Panc1 (cell line): ENCODE results near the gene TGM3. TPM values are rescaled to one million over a fixed set of nuclear protein-coding genes. Genes with fewer than 3 reads are reported as not detected.

Experiments used
- ATAC-seq: fragments of 200-7000 bp; cut with Tn5 transposase; 2 replicates; pipeline ENCODE4 v1.9.1; 2020; ENCODE audit warnings: mild to moderate bottlenecking, moderate library complexity
- BruUV-seq: library from RNA; stranded (reverse); fragments of 400-500 nt; replicated peaks from 2 replicates; lab custom pipeline; 2021; lab: Mats Ljungman, UMichigan
- CTCF ChIA-PET: fragments of 300-600 bp; sonication (Branson Sonifier 250); formaldehyde crosslinking; loops from one replicate; lab custom pipeline; 2022; ENCODE audit warnings: antibody characterized with exemption; lab: Charles Lee
- POLR2A ChIA-PET: fragments of 300-600 bp; sonication (Branson Sonifier 250); formaldehyde crosslinking; loops from one replicate; lab custom pipeline; 2022; ENCODE audit warnings: antibody characterized with exemption; lab: Charles Lee
- DNase-seq: peaks from one replicate; pipeline ENCODE4 v3.0.0-alpha.2; 2010; ENCODE audit warnings: low read depth, low spot score
- H3K27ac ChIP-seq: 2 replicates; pipeline ENCODE4 v1.5.1; 2011; ENCODE audit warnings: mild to moderate bottlenecking, low read length, inconsistent platforms
- H3K27me3 ChIP-seq: fragments of 200-500 bp; sonication (Bioruptor generic); 2 replicates; pipeline ENCODE4 v1.6.0; 2014; ENCODE audit warnings: low read length, inconsistent platforms; ENCODE audit not compliant: control insufficient read depth, insufficient read depth
- H3K36me3 ChIP-seq: fragments of 200-500 bp; sonication (Bioruptor generic); 2 replicates; pipeline ENCODE4 v1.5.1; 2014; ENCODE audit warnings: inconsistent platforms, mild to moderate bottlenecking, low read length, moderate library complexity; ENCODE audit not compliant: control insufficient read depth, insufficient read depth
- H3K4me1 ChIP-seq: 2 replicates; pipeline ENCODE4 v1.5.1; 2011; ENCODE audit warnings: inconsistent platforms, mild to moderate bottlenecking, low read length, moderate library complexity; ENCODE audit not compliant: control insufficient read depth, insufficient read depth
- H3K4me3 ChIP-seq, 2 experiments: 2 replicates each; pipeline ENCODE4 v1.5.1; 2011 to 2012; ENCODE audit warnings: low read depth in 2 of 2, low read length in 2 of 2, mild to moderate bottlenecking in 2 of 2, inconsistent platforms in 1 of 2, moderate library complexity in 1 of 2
- H3K9me3 ChIP-seq: fragments of 200-500 bp; sonication (Bioruptor generic); 2 replicates; pipeline ENCODE4 v1.5.1; 2014; ENCODE audit warnings: low read depth, mild to moderate bottlenecking, inconsistent platforms, low read length, moderate library complexity; ENCODE audit not compliant: control insufficient read depth, insufficient read depth
- POLR2AphosphoS5 ChIP-seq: IDR thresholded peaks from 2 replicates; pipeline ENCODE4 v1.6.1; 2012; ENCODE audit warnings: mild to moderate bottlenecking, low read depth, low read length, moderate library complexity
- REST ChIP-seq, 2 experiments: IDR thresholded peaks; 2 replicates each; pipeline ENCODE4 v1.6.1; 2011 to 2012; ENCODE audit warnings: low read depth in 2 of 2, control low read depth in 1 of 2, low read length in 1 of 2, mild to moderate bottlenecking in 1 of 2, moderate library complexity in 1 of 2; ENCODE audit not compliant: insufficient read depth in 1 of 2
- SIN3A ChIP-seq: IDR thresholded peaks from 2 replicates; pipeline ENCODE4 v1.6.1; 2012; ENCODE audit warnings: low read depth, mild to moderate bottlenecking, low read length, moderate library complexity, borderline replicate concordance; ENCODE audit not compliant: insufficient read depth
- TCF7L2 ChIP-seq: IDR thresholded peaks from 2 replicates; pipeline ENCODE4 v1.6.1; 2011; ENCODE audit warnings: mild to moderate bottlenecking, low read depth, low read length, inconsistent platforms
- in situ Hi-C: cut with HindIII; loops from 2 replicates; pipeline ENCODE4 v1.10.0; 2016; ENCODE audit warnings: low sequenced_read_pairs, low pct_unique_long_range_greater_than_20kb
- intact Hi-C: fragments of 100-400 bp; cut with micrococcal nuclease; formaldehyde crosslinking; loops from one replicate; pipeline ENCODE4 v1.10.0; 2022; ENCODE audit not compliant: unreplicated experiment
- total RNA-seq: library from RNA; stranded (reverse); gene quantifications from one replicate; pipeline ENCODE4 v1.2.1, GENCODE V29; 2021; ENCODE audit not compliant: unreplicated experiment
- TF ChIP-seq, protein P1 (sequence below): fragments of 450-650 bp; IDR thresholded peaks from 2 replicates; pipeline ENCODE4 v1.5.1; 2017; ENCODE audit warnings: mild to moderate bottlenecking

The TGM3 gene
- total RNA-seq, 1 experiment from 2014 or later: not detected

- H3K27me3 ChIP-seq: peaks cover 14% of the 10 kb centered on the region
Observed at GRCh38 chr20:2273634-2274302, 22.0 kb upstream of the TGM3 start.

DNA sequence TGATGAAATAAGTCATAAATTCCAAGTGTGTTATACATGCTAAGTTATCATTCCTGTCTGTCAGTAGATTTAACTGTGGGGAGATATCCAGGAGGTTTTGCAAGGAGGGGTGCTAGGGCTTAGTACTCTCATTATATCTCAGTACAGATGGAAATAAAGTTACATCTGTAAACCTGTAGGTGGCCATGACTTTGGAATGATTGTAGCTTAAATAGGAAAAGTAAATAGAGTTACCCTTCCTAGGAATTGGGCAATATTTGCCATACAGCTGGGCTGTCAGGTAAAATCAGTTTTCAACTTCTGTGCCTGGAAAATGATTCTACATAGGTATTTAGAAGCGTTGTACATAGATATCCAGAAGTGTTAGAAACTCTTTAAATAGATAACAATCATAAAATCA, 19.8 kb upstream of the TGM3 start:
- no peak overlapping the region for H3K4me3 ChIP-seq
- DNase-seq: no peak
- BruUV-seq: no TSS peak
- ChIA-PET POLR2A (no interaction called here), CTCF (no interaction called here)
- H3K9me3 ChIP-seq: peaks cover 3% of the 10 kb centered on the region; the same call in 1 of the 2 replicates
- TF ChIP-seq POLR2AphosphoS5 (no peak), REST (IDR thresholded peaks at IDR 0.05; ENCODE audit: insufficient read depth in 1 of 2, low read depth in 2 of 2, low read length in 1 of 2) (no peak), SIN3A (no peak), TCF7L2 (no peak)
- TF ChIP-seq, protein P1, sequence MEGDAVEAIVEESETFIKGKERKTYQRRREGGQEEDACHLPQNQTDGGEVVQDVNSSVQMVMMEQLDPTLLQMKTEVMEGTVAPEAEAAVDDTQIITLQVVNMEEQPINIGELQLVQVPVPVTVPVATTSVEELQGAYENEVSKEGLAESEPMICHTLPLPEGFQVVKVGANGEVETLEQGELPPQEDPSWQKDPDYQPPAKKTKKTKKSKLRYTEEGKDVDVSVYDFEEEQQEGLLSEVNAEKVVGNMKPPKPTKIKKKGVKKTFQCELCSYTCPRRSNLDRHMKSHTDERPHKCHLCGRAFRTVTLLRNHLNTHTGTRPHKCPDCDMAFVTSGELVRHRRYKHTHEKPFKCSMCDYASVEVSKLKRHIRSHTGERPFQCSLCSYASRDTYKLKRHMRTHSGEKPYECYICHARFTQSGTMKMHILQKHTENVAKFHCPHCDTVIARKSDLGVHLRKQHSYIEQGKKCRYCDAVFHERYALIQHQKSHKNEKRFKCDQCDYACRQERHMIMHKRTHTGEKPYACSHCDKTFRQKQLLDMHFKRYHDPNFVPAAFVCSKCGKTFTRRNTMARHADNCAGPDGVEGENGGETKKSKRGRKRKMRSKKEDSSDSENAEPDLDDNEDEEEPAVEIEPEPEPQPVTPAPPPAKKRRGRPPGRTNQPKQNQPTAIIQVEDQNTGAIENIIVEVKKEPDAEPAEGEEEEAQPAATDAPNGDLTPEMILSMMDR: no peak
- H3K36me3 ChIP-seq: no peaks in the 10 kb centered on the region
- no peaks in the 10 kb centered on the region for H3K4me1 ChIP-seq
- H3K27me3 ChIP-seq: peaks cover 14% of the 10 kb centered on the region
- no peak overlapping the region for H3K27ac ChIP-seq
- in situ Hi-C loops (no loop called here), intact Hi-C loops (no loop called here)
- no peak for ATAC-seq

More at GRCh38 chr20:2273634-2274302, 22.0 kb upstream of the TGM3 start:
- no peak for TF ChIP-seq TCF7L2
- TF ChIP-seq, protein P1: no peak
- no peak for TF ChIP-seq SIN3A
- TF ChIP-seq REST (IDR thresholded peaks at IDR 0.05; ENCODE audit: insufficient read depth in 1 of 2, low read depth in 2 of 2, low read length in 1 of 2): no peak
- TF ChIP-seq POLR2AphosphoS5: no peak
- intact Hi-C loops (no loop called here), in situ Hi-C loops (no loop called here)
- Histone ChIP-seq H3K4me3 (no peak overlapping the region), H3K9me3 (no peaks in the 10 kb centered on the region), H3K4me1 (no peaks in the 10 kb centered on the region), H3K27ac (no peak overlapping the region), H3K36me3 (no peaks in the 10 kb centered on the region)
- ATAC-seq: no peak
- ChIA-PET CTCF (no interaction called here), POLR2A (no interaction called here)
- DNase-seq: no peak
- BruUV-seq: no TSS peak
